ENCODE results near the gene COL6A2. TPM values are rescaled to one million over a fixed set of nuclear protein-coding genes. Genes with fewer than 3 reads are reported as not detected.

The COL6A2 gene
- total RNA-seq, 1 donor from 2014 or later = 933 TPM

- Mint-ChIP-seq H3K27me3 (ENCODE audit: low read depth) (no peaks in the 10 kb centered on the region), H3K27ac (no peak overlapping the region), H3K4me1 (no peaks in the 10 kb centered on the region), H3K36me3 (peaks cover 13% of the 10 kb centered on the region), H3K9me3 (peaks cover under 1% of the 10 kb centered on the region), H3K4me3 (no peak overlapping the region)
- no peak for DNase-seq (ENCODE audit: low spot score in 2 of 2, unreplicated experiment in 2 of 2)
- no peak for TF ChIP-seq CTCF (IDR thresholded peaks at IDR 0.05; ENCODE audit: unreplicated experiment)
Measured at GRCh38 chr21:46160657-46160906, 62.7 kb downstream of the COL6A2 start.

- no peak for DNase-seq (ENCODE audit: low spot score in 2 of 2, unreplicated experiment in 2 of 2)
- H3K27me3 Mint-ChIP-seq (ENCODE audit: low read depth) = no peaks in the 10 kb centered on the region
- peaks cover 16% of the 10 kb centered on the region for H3K36me3 Mint-ChIP-seq
- TF ChIP-seq CTCF (IDR thresholded peaks at IDR 0.05; ENCODE audit: unreplicated experiment) = no peak
- H3K27ac Mint-ChIP-seq = no peak overlapping the region
- H3K9me3 Mint-ChIP-seq = peaks cover 3% of the 10 kb centered on the region
- no peaks in the 10 kb centered on the region for H3K4me1 Mint-ChIP-seq
- H3K4me3 Mint-ChIP-seq = no peak overlapping the region
Measured at GRCh38 chr21:46160907-46161632, 63.2 kb downstream of the COL6A2 start.

- peaks cover 7% of the 10 kb centered on the region for H3K9me3 Mint-ChIP-seq
- no peak for DNase-seq (ENCODE audit: low spot score in 2 of 2, unreplicated experiment in 2 of 2)
- H3K36me3 Mint-ChIP-seq = peaks cover 19% of the 10 kb centered on the region
- no peaks in the 10 kb centered on the region for H3K27me3 Mint-ChIP-seq (ENCODE audit: low read depth)
- no peaks in the 10 kb centered on the region for H3K4me1 Mint-ChIP-seq
- no peak for TF ChIP-seq CTCF (IDR thresholded peaks at IDR 0.05; ENCODE audit: unreplicated experiment)
- H3K27ac Mint-ChIP-seq = no peak overlapping the region
- no peak overlapping the region for H3K4me3 Mint-ChIP-seq
Measured at GRCh38 chr21:46161633-46162592, 64.0 kb downstream of the COL6A2 start.

GRCh38 chr21:46163380-46163779 lies 65.5 kb downstream of the COL6A2 start:
- Mint-ChIP-seq H3K4me3 (no peak overlapping the region), H3K27me3 (ENCODE audit: low read depth) (no peaks in the 10 kb centered on the region), H3K36me3 (peaks cover 26% of the 10 kb centered on the region), H3K4me1 (no peaks in the 10 kb centered on the region), H3K9me3 (peaks cover 7% of the 10 kb centered on the region), H3K27ac (no peak overlapping the region)
- no peak for TF ChIP-seq CTCF (IDR thresholded peaks at IDR 0.05; ENCODE audit: unreplicated experiment)
- no peak for DNase-seq (ENCODE audit: low spot score in 2 of 2, unreplicated experiment in 2 of 2)

GRCh38 chr21:46165098-46165497 lies 67.2 kb downstream of the COL6A2 start:
- Mint-ChIP-seq H3K4me1 (no peaks in the 10 kb centered on the region), H3K36me3 (peaks cover 26% of the 10 kb centered on the region)

More at GRCh38 chr21:46165098-46165497, 67.2 kb downstream of the COL6A2 start:
- no peak for DNase-seq (ENCODE audit: low spot score in 2 of 2, unreplicated experiment in 2 of 2)
- H3K4me3 Mint-ChIP-seq = no peak overlapping the region
- no peak for TF ChIP-seq CTCF (IDR thresholded peaks at IDR 0.05; ENCODE audit: unreplicated experiment)
- peaks cover 7% of the 10 kb centered on the region for H3K9me3 Mint-ChIP-seq
- H3K27me3 Mint-ChIP-seq (ENCODE audit: low read depth) = no peaks in the 10 kb centered on the region
- no peak overlapping the region for H3K27ac Mint-ChIP-seq

All from mesothelial cell of epicardium (in vitro differentiated cells).